HCT116 (cell line): ENCODE results near the gene HECTD2.

Experiments
- CEBPB ChIP-seq: IDR thresholded peaks from 2 replicates; pipeline ENCODE4 v1.6.1; 2012; ENCODE audit warnings: low read depth
- CTCF ChIP-seq, 3 experiments: fragments of 200-600 bp in 1 of 3; sonication (generic) in 1 of 3; IDR thresholded peaks in 2 of 3; conservative IDR thresholded peaks in 1 of 3; 2 replicates each; pipeline ENCODE4 v1.5.1; 2012 to 2017; ENCODE audit warnings: low read depth in 2 of 3, low read length in 2 of 3, antibody characterized with exemption in 1 of 3, borderline replicate concordance in 1 of 3, control low read depth in 1 of 3, mild to moderate bottlenecking in 1 of 3, mixed read lengths in 1 of 3, mixed run types in 1 of 3, moderate library complexity in 1 of 3; ENCODE audit not compliant: insufficient read depth in 1 of 3
- EGR1 ChIP-seq: IDR thresholded peaks from 2 replicates; pipeline ENCODE4 v1.6.1; 2012; ENCODE audit warnings: low read depth
- ELF1 ChIP-seq: IDR thresholded peaks from 2 replicates; pipeline ENCODE4 v1.6.1; 2012; ENCODE audit warnings: low read depth, borderline replicate concordance
- EZH2 ChIP-seq: fragments of 200-600 bp; sonication (generic); IDR thresholded peaks from 2 replicates; pipeline ENCODE4 v1.6.1; 2017; ENCODE audit warnings: antibody characterized with exemption, mixed run types
- EZH2phosphoT487 ChIP-seq: fragments of 200-600 bp; IDR thresholded peaks from 2 replicates; pipeline ENCODE4 v1.6.1; 2018; ENCODE audit warnings: antibody characterized with exemption, borderline replicate concordance
- JUND ChIP-seq: IDR thresholded peaks from 2 replicates; pipeline ENCODE4 v1.6.1; 2012
- POLR2A ChIP-seq: IDR thresholded peaks from 2 replicates; pipeline ENCODE4 v1.7.0; 2011; ENCODE audit warnings: borderline replicate concordance; ENCODE audit not compliant: insufficient read depth, insufficient read length; ENCODE audit errors: extremely low read depth
- POLR2AphosphoS5 ChIP-seq: IDR thresholded peaks from 2 replicates; pipeline ENCODE4 v1.6.1; 2011; ENCODE audit warnings: mild to moderate bottlenecking, low read depth, low read length, moderate library complexity
- RAD21 ChIP-seq: IDR thresholded peaks from 2 replicates; pipeline ENCODE4 v1.6.1; 2012; ENCODE audit warnings: low read depth, mild to moderate bottlenecking
- REST ChIP-seq: IDR thresholded peaks from 2 replicates; pipeline ENCODE4 v1.6.1; 2012; ENCODE audit warnings: low read depth
- SIN3A ChIP-seq: IDR thresholded peaks from 2 replicates; pipeline ENCODE4 v1.6.1; 2012; ENCODE audit warnings: low read depth
- SP1 ChIP-seq: IDR thresholded peaks from 2 replicates; pipeline ENCODE4 v1.6.1; 2012; ENCODE audit warnings: low read depth

- no peak for TF ChIP-seq POLR2A
- no peak for TF ChIP-seq ELF1
- no peak for TF ChIP-seq EGR1
- TF ChIP-seq POLR2AphosphoS5 = no peak
- TF ChIP-seq CTCF (IDR thresholded peaks at IDR 0.05 in 2 of 3, conservative IDR thresholded peaks at IDR 0.05 in 1 of 3; ENCODE audit: borderline replicate concordance in 1 of 3, insufficient read depth in 1 of 3, low read depth in 2 of 3, low read length in 2 of 3) = no peak
- no peak for TF ChIP-seq JUND
- no peak for TF ChIP-seq RAD21
- TF ChIP-seq EZH2phosphoT487 = no peak
- TF ChIP-seq EZH2 = no peak
- TF ChIP-seq SIN3A = no peak
- TF ChIP-seq REST = no peak
- no peak for TF ChIP-seq SP1
- no peak for TF ChIP-seq CEBPB
These were observed 149.6 kb downstream of the HECTD2 start for GRCh38 chr10:91559750-91560149.
